Stimulated activated CD8-positive, alpha-beta memory T cell treated with anti-CD3 and anti-CD28 coated beads, Interleukin-12 subunit alpha, Interleukin-12 subunit beta, amount 100 ng/mL, for 4 hours (primary cell): Measurements from ENCODE around the gene C16orf95.

Source experiments
- DNase-seq: peaks from one replicate; pipeline ENCODE4 v3.0.0-alpha.2; 2020; ENCODE audit warnings: low read depth

C16orf95 gene

GRCh38 chr16:87332150-87332549 lies 15.0 kb upstream of the C16orf95 start:
- DNase-seq = no peak

DNA sequence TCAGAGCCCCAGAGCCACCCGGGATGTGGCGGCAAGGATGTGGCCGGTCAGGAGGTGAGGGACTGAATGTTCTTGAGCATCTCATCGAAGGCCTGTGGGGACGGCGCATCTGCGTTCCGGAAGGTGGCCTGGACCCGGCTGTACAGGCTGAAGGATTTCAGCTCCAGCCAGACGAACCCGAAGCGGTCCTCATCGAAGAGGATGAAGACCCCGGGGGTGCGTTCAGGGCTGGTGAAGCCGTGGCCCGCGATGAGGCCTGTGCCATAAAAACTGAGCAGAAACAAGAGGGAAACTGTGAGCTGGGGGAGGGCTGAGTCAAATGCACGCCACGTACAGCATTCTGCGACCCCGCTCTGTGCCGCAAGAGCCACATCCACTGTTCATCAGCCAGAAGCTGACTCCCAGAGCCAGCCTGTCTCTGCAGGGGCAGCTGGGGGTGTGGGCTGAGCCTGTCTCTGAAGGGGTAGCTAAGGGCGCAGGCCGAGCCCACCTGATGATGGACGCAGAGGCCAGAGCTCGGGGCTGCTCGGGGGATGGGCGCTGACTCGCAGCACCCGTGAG lies 14.1 kb upstream of the C16orf95 start:
- DNase-seq = no peak

- no peak for DNase-seq
These were observed 13.5 kb upstream of the C16orf95 start for GRCh38 chr16:87330646-87331045.

DNA sequence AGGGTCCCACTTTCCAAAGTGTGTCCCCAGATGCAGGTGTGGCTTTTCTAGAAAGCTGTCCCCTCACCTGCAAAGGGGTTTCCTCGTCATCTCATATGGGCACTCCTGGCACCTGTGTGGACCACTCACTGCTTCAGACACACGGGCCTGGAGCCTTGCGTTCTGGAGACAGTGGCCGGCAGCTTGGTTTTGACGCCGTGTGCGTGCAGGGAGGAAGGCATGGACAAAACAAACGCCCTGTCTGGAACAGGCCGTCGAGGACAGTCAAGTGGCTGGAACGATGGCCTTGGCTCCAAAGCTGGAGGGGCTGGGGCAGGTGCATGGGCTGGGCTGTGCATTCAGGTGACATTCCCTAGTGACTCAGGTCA lies 13.0 kb upstream of the C16orf95 start:
- no peak for DNase-seq

DNA sequence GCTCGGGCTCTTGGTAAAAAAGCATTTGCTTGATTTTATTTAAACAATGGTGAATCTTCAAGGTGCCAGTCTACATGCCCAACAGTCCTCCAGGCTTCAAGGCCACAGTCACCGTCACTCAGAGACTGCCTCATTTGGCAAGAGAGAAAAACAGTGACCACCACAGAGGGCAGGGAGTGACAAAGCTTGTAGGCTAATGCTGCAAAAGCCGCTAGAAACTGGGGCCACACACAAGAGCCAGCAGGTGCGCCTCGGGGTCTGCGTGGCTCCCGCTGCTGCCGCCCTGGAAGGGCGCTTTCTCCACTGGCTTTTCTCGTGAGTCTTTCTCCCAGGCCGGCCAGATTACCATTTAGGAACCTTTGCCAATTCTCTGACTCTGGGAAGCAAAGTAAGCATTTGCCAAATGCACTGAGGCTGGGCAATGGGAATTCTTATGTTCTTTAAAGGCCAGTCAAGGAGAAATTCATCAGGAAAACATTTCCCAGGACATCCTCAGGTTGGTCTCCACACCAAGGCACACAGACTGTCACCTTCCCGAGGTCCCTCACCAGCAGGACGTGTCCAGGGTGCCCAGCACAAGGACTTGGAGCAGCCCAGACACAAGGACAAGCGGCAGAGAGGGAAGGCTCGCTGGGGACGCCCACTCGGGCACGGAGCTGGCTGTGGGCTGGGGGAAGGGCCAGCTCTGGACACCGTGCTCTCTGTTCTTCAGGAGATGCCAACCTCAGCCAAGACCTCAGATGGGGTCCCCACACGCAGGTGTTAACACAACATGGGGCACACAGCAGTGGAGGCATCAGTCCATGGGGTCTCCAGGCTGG lies 12.5 kb upstream of the C16orf95 start:
- DNase-seq = no peak

DNA sequence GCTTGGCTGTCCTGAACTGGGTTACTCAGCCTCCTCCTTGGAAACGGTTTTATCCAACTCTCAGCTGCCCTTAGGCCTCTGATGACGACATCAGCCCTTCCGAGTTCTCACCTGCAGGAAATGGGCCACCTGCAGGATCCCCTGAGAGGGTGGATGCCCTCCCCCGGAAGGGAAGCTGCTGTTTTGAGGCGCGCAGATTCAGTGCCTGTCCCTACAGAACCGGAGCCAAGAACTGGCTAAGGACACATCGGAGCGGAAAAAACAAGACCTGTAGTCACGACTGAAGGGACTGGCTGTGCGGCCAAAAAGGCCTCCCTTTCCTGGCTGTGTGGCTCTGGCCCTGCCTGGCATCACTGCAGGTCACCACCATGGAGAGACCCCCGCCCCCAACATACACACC lies 11.7 kb upstream of the C16orf95 start:
- DNase-seq = no peak

GRCh38 chr16:87327798-87328495 lies 10.8 kb upstream of the C16orf95 start:
- DNase-seq = no peak

DNA sequence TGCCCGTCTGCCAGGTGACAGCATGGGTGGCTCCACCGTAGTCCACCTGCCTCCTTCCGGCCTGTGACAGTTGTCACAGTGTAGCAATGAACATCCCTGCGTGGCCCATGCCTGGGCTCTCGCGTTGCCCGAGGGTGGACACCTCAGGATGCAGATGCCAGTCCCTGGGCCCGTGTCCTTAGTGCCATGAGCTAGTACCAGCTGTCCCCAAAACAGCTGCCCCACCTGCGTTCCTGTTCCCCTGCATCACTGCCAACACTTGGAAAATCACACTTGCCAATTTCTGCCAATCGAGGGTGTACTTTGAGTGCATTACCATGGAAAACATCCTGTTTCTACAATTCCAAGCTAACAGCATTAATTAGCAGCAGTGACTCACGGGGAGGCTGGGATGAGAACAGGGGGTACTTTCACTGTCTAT lies 9.0 kb upstream of the C16orf95 start:
- DNase-seq = no peak

DNA sequence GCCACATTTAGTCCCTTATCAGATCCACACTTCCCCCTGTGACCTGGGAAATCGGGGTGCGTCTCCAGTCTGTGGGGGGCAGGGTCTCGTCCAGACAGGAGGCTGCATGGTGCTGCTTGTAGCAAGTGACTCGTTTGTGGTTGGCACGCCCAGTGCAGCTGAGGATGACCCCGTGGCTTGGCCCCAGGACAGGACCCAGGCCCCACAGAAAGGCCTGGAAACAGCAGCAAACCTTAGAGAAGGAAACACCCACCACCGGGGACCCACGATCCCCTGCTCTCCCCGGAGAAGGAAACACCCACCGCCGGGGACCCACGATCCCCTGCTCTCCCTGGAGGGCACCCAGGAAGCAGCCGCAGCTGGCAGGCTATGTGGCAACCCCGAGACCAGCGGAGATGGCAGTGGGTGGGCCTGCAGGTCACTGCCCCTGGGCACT lies 8.2 kb upstream of the C16orf95 start:
- no peak for DNase-seq

GRCh38 chr16:87324411-87325275 lies 7.5 kb upstream of the C16orf95 start:
- no peak for DNase-seq

DNA sequence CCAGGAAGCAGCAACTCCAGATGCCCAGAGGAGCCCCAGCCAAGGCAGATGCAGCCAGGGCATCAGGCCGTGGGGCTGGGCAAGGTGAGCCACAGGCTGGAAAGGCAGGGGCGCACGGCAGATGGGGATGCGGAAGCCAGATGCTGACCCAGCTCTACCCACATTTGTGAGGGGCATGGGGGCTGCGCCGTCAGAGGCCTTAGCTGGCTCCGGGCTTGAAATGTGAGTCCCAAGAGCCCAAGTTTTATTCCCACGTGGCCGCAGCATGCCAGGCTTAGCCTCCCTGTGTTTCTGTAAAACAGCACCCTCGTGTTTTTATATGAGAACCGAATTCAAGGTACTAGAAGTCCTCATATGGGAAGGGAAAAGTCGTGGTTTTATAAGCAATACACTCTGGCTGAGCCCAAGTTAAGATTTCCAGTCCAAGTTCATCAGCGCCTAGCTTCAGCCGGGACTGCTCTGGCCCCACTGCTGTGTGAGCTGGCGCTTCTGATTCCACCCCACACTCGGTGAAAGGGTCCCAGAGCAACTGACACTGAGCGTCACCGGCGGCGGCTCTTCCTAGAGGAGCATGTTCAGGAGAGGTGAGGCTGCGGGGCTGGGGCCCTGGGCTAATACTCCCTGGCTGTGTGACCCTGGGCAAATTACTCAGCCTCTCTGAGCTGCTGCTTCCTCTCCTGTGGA lies 6.7 kb upstream of the C16orf95 start:
- no peak for DNase-seq

- no peak for DNase-seq
These were observed 5.9 kb upstream of the C16orf95 start for GRCh38 chr16:87322833-87323726.

DNA sequence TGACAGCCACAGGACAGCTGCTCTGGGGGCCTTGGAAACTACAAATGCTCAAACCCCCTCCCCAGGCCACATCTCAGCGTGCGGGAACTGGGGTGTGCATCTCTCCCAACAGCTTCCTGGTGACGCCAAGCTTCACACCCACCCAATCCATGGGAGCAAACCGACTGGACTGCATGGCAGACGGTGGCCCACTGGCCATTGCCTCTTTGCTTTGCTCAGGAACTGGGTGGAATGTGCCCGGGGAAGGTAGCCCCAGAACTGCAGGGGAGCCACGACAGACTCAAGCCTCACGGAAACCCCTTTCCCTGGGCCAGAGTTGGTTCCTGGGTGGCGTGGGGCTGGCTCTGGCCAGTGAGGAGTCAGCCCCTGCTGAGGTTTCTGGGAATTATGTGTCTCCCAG lies 5.2 kb upstream of the C16orf95 start:
- DNase-seq = no peak

GRCh38 chr16:87321336-87322107 lies 4.3 kb upstream of the C16orf95 start:
- DNase-seq = no peak

GRCh38 chr16:87320510-87321227 lies 3.5 kb upstream of the C16orf95 start:
- no peak for DNase-seq

DNA sequence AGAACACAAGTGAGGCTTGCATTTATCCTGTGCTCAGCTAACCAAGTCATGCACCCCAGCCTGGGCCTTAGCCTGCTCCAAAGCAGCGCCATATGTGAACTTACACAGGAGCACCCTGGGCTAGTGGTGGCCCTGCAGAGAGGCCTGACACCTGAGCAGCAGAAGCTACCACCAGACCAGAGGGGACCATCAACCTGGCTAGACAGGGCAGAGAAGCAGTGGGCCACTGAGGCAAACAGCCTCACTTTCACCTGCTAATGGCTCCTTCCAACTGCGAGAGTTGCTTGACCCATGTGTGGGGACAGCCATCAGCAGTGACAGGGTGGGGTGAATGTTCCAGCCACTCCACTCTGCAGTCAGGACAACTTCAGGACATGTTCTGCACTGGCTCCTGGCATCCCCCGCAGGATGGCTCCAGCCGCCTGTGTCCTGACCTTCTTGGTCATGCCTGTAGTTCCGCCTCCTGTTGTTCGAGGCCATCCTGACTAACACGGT lies 2.9 kb upstream of the C16orf95 start:
- DNase-seq = no peak

DNA sequence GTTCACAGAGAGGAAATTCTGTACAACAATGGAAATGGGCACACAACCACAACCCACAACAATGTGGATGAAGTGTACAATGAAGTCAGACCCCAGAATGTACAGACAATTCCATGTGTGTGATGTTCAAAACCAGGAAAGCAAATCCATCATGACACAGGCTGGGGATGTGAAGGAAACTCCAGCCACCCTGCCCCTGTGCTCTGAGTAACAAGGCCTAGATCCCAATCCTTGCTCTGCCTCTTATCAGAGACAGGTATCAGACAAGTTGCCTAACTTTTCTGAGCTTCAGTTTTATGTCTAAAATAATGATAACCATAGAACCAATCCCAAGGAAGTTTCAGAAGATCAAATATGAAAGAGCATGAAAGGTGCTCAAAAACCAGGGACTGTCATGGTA lies 1.8 kb upstream of the C16orf95 start:
- no peak for DNase-seq

- DNase-seq = no peak
These were observed 805 bp upstream of the C16orf95 start for GRCh38 chr16:87317750-87318644.
